Measurements from ENCODE around the gene DOCK2.

DOCK2 gene

DNA sequence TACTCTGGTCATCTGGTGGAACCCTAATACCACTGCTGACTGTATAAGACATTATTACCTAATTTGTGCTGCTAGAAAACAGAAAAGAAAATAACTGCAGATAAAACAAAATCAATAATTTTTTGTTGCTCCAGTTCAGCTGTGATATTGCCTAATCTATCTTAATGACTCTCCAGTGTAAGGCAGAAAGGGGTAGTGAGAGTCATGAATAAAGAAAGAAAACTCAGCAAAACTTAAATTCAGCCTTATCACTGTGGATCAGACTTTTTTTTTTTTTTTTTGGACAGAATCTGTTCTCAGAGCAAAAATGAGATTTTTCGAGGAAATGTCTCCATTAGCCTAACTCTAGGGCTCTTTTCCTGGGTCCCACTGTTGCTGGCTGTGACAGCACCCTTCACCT is 1.1 kb upstream of the DOCK2 start:
- no peak overlapping the region for H3K23ac ChIP-seq (ENCODE audit: low read depth, low read length, poor library complexity)
- H3K27ac ChIP-seq (replicated peaks; ENCODE audit: low read length): no peak overlapping the region
- H3K18ac ChIP-seq (ENCODE audit: low read length): no peak overlapping the region
- no peak overlapping the region for H2BK12ac ChIP-seq (ENCODE audit: low read length)
- H3K4ac ChIP-seq (ENCODE audit: low read length): no peak overlapping the region
- no peak overlapping the region for H3K4me3 ChIP-seq (ENCODE audit: low read length in 2 of 2)
- H3K14ac ChIP-seq (ENCODE audit: low read length): no peak overlapping the region
- no peak overlapping the region for H2AFZ ChIP-seq (ENCODE audit: low read length)
- no peak overlapping the region for H2BK15ac ChIP-seq (ENCODE audit: low read length)
- no peak overlapping the region for H2AK5ac ChIP-seq (ENCODE audit: low read depth, low read length)
- H2BK120ac ChIP-seq (ENCODE audit: low read depth, low read length): no peak overlapping the region
- no peak overlapping the region for H3K9ac ChIP-seq (ENCODE audit: low read depth, low read length, poor library complexity)
- H3K4me1 ChIP-seq (ENCODE audit: control insufficient read depth in 2 of 2, insufficient read depth in 1 of 2, low read depth in 1 of 2, low read length in 2 of 2): peaks cover 0 to 2% of the 10 kb centered on the region in 2 donors
- no peak overlapping the region for H4K91ac ChIP-seq (ENCODE audit: low read depth, low read length, poor library complexity)
- H3K36me3 ChIP-seq (replicated peaks in 1 of 2; ENCODE audit: control insufficient read depth in 2 of 2, insufficient read depth in 2 of 2, low read length in 2 of 2): no peaks in the 10 kb centered on the region
- H3K79me1 ChIP-seq (ENCODE audit: low read depth, low read length): no peaks in the 10 kb centered on the region
- no peak overlapping the region for H2BK5ac ChIP-seq (ENCODE audit: low read length)
- WGBS, 2 donors (ENCODE audit: extremely low coverage in 2 of 2, insufficient read length in 2 of 2, insufficient replicate concordance in 1 of 2): no CpG with 5 or more reads among the region's 1 CpG
- peaks cover 0 to 21% (median 19%) of the 10 kb centered on the region in 3 experiments for H3K27me3 ChIP-seq (ENCODE audit: control insufficient read depth in 3 of 3, insufficient read depth in 3 of 3, low read depth in 1 of 3, low read length in 3 of 3)
- no peak overlapping the region for H3K4me2 ChIP-seq (ENCODE audit: insufficient read depth, low read length, poor library complexity, severe bottlenecking)
- no peak overlapping the region for H4K8ac ChIP-seq (ENCODE audit: low read depth, low read length)
- no peak for DNase-seq (ENCODE audit: low spot score)
- peaks cover 0 to 4% of the 10 kb centered on the region in 2 donors for H3K9me3 ChIP-seq (replicated peaks in 1 of 2; ENCODE audit: control insufficient read depth in 2 of 2, insufficient read depth in 1 of 2, low read depth in 1 of 2, low read length in 2 of 2)

DNA sequence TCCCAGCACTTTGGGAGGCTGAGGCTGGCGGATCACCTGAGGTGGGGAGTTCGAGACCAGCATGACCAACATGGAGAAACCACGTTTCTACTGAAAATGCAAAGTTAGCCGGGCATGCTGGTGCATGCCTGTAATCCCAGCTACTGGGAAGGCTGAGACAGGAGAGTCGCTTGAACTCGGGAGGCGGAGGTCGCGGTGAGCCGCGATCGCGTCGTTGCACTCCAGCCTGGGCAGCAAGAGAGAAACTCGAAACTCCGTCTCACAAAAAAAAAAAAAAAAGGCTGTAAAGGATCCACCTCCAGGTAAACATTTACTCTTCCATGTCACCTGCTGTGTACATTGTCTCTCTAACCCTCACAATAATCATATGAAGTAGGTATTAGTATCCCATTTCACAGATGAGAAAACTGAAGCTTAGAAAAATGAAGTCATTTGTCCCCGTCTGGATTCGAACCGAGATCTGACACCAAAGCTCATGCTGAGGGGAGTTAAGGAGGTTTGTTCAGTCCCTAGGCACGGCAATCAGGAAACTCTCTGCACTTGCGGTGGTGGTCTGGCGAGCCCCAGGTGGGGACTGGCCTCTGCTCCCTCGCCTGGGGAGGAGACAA is 494 bp upstream of the DOCK2 start:
- Histone ChIP-seq H2BK12ac (ENCODE audit: low read length) (no peak overlapping the region), H4K8ac (ENCODE audit: low read depth, low read length) (no peak overlapping the region), H3K23ac (ENCODE audit: low read depth, low read length, poor library complexity) (peak overlapping the region; percentile 90), H3K18ac (ENCODE audit: low read length) (peak overlapping the region; percentile 95), H3K27me3 (ENCODE audit: control insufficient read depth in 3 of 3, insufficient read depth in 3 of 3, low read depth in 1 of 3, low read length in 3 of 3) (peaks cover 0 to 21% (median 19%) of the 10 kb centered on the region in 3 experiments), H3K4me3 (ENCODE audit: low read length in 2 of 2) (peak overlapping the region in 1 of 2 donors; percentile 76), H3K14ac (ENCODE audit: low read length) (no peak overlapping the region), H3K9me3 (replicated peaks in 1 of 2; ENCODE audit: control insufficient read depth in 2 of 2, insufficient read depth in 1 of 2, low read depth in 1 of 2, low read length in 2 of 2) (peaks cover 0 to 4% of the 10 kb centered on the region in 2 donors), H4K91ac (ENCODE audit: low read depth, low read length, poor library complexity) (no peak overlapping the region), H2BK120ac (ENCODE audit: low read depth, low read length) (peak overlapping the region; percentile 90), H2AK5ac (ENCODE audit: low read depth, low read length) (no peak overlapping the region), H3K79me1 (ENCODE audit: low read depth, low read length) (no peaks in the 10 kb centered on the region), H3K4me2 (ENCODE audit: insufficient read depth, low read length, poor library complexity, severe bottlenecking) (peak overlapping the region; percentile 91), H2AFZ (ENCODE audit: low read length) (peak overlapping the region; percentile 64), H3K27ac (replicated peaks; ENCODE audit: low read length) (no peak overlapping the region), H3K36me3 (replicated peaks in 1 of 2; ENCODE audit: control insufficient read depth in 2 of 2, insufficient read depth in 2 of 2, low read length in 2 of 2) (no peaks in the 10 kb centered on the region), H2BK15ac (ENCODE audit: low read length) (no peak overlapping the region), H2BK5ac (ENCODE audit: low read length) (no peak overlapping the region), H3K9ac (ENCODE audit: low read depth, low read length, poor library complexity) (peak overlapping the region; percentile 52), H3K4ac (ENCODE audit: low read length) (no peak overlapping the region), H3K4me1 (ENCODE audit: control insufficient read depth in 2 of 2, insufficient read depth in 1 of 2, low read depth in 1 of 2, low read length in 2 of 2) (peaks cover 0 to 2% of the 10 kb centered on the region in 2 donors)
- no peak for DNase-seq (ENCODE audit: low spot score)
- no CpG with 5 or more reads among the region's 23 CpGs for WGBS, 2 donors (ENCODE audit: extremely low coverage in 2 of 2, insufficient read length in 2 of 2, insufficient replicate concordance in 1 of 2)

DNA sequence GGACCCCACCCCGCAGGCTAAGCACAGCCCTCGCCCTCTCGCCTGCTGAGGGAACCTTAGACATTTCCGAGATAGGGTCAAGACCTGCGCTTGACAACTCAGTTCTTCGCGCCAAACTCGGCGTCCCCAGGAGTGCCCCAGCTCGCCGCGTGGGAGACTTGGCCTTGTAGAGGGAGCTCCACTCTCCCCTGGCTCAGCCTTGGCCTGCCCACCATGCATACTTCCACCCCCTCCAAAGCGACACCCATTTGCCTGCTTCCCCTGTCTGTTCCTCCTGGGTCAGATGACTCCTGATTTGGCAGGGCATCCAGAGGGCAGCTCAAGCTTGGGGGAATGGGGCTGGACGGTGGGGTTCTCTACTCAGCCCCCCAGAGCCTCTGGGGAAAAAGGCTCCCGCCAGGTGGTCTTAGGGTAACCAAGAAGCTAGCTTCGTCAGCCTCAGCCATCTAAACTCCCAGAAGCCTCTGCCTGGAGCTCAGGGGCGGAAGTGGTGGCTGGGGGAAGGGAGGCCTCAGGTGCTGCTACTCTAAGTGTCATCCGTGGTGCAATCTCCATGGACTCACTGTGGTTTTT is 560 bp downstream of the DOCK2 start:
- Histone ChIP-seq H3K4me2 (ENCODE audit: insufficient read depth, low read length, poor library complexity, severe bottlenecking) (peak overlapping the region; percentile 91), H2AK5ac (ENCODE audit: low read depth, low read length) (no peak overlapping the region), H3K9ac (ENCODE audit: low read depth, low read length, poor library complexity) (no peak overlapping the region), H3K9me3 (replicated peaks in 1 of 2; ENCODE audit: control insufficient read depth in 2 of 2, insufficient read depth in 1 of 2, low read depth in 1 of 2, low read length in 2 of 2) (peaks cover 0 to 4% of the 10 kb centered on the region in 2 donors), H3K4ac (ENCODE audit: low read length) (no peak overlapping the region), H3K4me3 (ENCODE audit: low read length in 2 of 2) (no peak overlapping the region), H2BK15ac (ENCODE audit: low read length) (no peak overlapping the region), H3K14ac (ENCODE audit: low read length) (peak overlapping the region; percentile 50), H3K79me1 (ENCODE audit: low read depth, low read length) (no peaks in the 10 kb centered on the region), H3K27ac (replicated peaks; ENCODE audit: low read length) (no peak overlapping the region), H3K18ac (ENCODE audit: low read length) (peak overlapping the region; percentile 95), H3K23ac (ENCODE audit: low read depth, low read length, poor library complexity) (peak overlapping the region; percentile 74), H4K8ac (ENCODE audit: low read depth, low read length) (peak overlapping the region; percentile 73), H2BK120ac (ENCODE audit: low read depth, low read length) (peak overlapping the region; percentile 90), H2BK5ac (ENCODE audit: low read length) (no peak overlapping the region), H4K91ac (ENCODE audit: low read depth, low read length, poor library complexity) (no peak overlapping the region), H2BK12ac (ENCODE audit: low read length) (no peak overlapping the region), H3K4me1 (ENCODE audit: control insufficient read depth in 2 of 2, insufficient read depth in 1 of 2, low read depth in 1 of 2, low read length in 2 of 2) (peaks cover 0 to 2% of the 10 kb centered on the region in 2 donors), H2AFZ (ENCODE audit: low read length) (peak overlapping the region; percentile 64), H3K36me3 (replicated peaks in 1 of 2; ENCODE audit: control insufficient read depth in 2 of 2, insufficient read depth in 2 of 2, low read length in 2 of 2) (no peaks in the 10 kb centered on the region), H3K27me3 (ENCODE audit: control insufficient read depth in 3 of 3, insufficient read depth in 3 of 3, low read depth in 1 of 3, low read length in 3 of 3) (peaks cover 0 to 21% (median 19%) of the 10 kb centered on the region in 3 experiments)
- DNase-seq (ENCODE audit: low spot score): no peak
- no CpG with 5 or more reads among the region's 18 CpGs for WGBS, 2 donors (ENCODE audit: extremely low coverage in 2 of 2, insufficient read length in 2 of 2, insufficient replicate concordance in 1 of 2)

DNA sequence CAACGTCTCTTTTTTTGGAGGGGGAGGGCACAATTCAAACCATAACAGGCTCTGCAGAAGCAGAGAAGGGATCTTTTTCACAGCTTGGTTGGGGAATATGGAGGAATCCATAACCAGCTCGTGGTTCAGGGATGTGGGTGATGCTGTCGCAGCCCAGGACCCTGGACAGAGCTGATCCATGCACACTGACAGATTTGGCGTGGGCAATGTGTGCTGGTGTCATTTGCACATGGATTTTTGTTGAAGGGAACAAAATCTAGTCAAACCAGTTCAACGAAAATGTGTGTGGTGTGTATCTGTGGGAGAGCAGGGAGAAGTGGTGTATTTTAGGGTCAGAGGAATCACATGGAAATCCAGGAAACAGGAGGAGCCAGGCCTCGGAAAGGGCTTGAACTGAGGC is 4.2 kb downstream of the DOCK2 start:
- Histone ChIP-seq H2BK15ac (ENCODE audit: low read length) (no peak overlapping the region), H2AFZ (ENCODE audit: low read length) (no peak overlapping the region), H3K18ac (ENCODE audit: low read length) (no peak overlapping the region), H3K14ac (ENCODE audit: low read length) (no peak overlapping the region), H3K4me2 (ENCODE audit: insufficient read depth, low read length, poor library complexity, severe bottlenecking) (no peak overlapping the region), H3K9me3 (replicated peaks in 1 of 2; ENCODE audit: control insufficient read depth in 2 of 2, insufficient read depth in 1 of 2, low read depth in 1 of 2, low read length in 2 of 2) (peaks cover 0 to 4% of the 10 kb centered on the region in 2 donors), H3K27me3 (ENCODE audit: control insufficient read depth in 3 of 3, insufficient read depth in 3 of 3, low read depth in 1 of 3, low read length in 3 of 3) (peaks cover 0 to 19% (median 19%) of the 10 kb centered on the region in 3 experiments), H3K36me3 (replicated peaks in 1 of 2; ENCODE audit: control insufficient read depth in 2 of 2, insufficient read depth in 2 of 2, low read length in 2 of 2) (no peaks in the 10 kb centered on the region), H3K9ac (ENCODE audit: low read depth, low read length, poor library complexity) (no peak overlapping the region), H3K4me3 (ENCODE audit: low read length in 2 of 2) (no peak overlapping the region), H3K27ac (replicated peaks; ENCODE audit: low read length) (no peak overlapping the region), H3K4me1 (ENCODE audit: control insufficient read depth in 2 of 2, insufficient read depth in 1 of 2, low read depth in 1 of 2, low read length in 2 of 2) (peaks cover 0 to 6% of the 10 kb centered on the region in 2 donors), H2BK5ac (ENCODE audit: low read length) (no peak overlapping the region), H2BK12ac (ENCODE audit: low read length) (no peak overlapping the region), H2AK5ac (ENCODE audit: low read depth, low read length) (no peak overlapping the region), H3K4ac (ENCODE audit: low read length) (no peak overlapping the region), H4K91ac (ENCODE audit: low read depth, low read length, poor library complexity) (no peak overlapping the region), H3K79me1 (ENCODE audit: low read depth, low read length) (no peaks in the 10 kb centered on the region), H2BK120ac (ENCODE audit: low read depth, low read length) (no peak overlapping the region), H3K23ac (ENCODE audit: low read depth, low read length, poor library complexity) (no peak overlapping the region), H4K8ac (ENCODE audit: low read depth, low read length) (no peak overlapping the region)
- no peak for DNase-seq (ENCODE audit: low spot score)
- no CpG with 5 or more reads among the region's 6 CpGs for WGBS, 2 donors (ENCODE audit: extremely low coverage in 2 of 2, insufficient read length in 2 of 2, insufficient replicate concordance in 1 of 2)

All from neuronal stem cell (in vitro differentiated cells).